ENCODE results near the gene ZSCAN20. TPM values are rescaled to one million over a fixed set of nuclear protein-coding genes. Genes with fewer than 3 reads are reported as not detected.

The ZSCAN20 gene
- polyA plus RNA-seq, 4 donors: 5.3 to 6.4 (median 5.8) TPM

DNA sequence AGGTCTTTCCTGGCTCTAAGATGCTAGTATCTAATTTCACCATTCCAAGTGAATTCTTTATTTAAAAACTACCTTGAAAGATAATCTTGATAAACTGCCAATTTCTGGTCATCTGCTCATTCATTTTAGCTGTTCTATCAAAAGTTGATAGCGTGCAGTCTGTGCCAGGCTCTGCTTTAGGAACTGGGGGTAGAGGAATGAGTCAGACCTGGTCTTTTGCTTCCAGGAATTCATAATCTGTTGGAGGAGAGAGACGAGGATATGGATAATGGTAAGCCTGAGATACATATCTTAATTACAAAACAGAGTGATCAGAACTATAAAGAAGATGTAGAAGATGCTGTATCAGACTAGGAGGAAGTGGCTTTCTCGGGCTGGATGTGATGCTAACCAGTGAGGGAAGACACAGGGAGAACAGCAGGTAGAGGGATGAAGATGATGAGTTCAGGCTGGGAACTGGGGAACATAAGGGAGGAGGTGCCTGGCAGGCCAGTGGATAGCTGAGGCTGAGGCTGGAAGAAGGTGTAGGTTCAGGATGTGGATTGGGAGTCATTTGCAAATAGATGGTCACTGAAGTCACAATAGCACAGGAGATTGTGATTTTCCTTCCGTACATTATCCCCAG lies 29.3 kb upstream of the ZSCAN20 start:
- DNase-seq (ENCODE audit: low read depth in 4 of 4, low spot score in 2 of 4): no peak

DNA sequence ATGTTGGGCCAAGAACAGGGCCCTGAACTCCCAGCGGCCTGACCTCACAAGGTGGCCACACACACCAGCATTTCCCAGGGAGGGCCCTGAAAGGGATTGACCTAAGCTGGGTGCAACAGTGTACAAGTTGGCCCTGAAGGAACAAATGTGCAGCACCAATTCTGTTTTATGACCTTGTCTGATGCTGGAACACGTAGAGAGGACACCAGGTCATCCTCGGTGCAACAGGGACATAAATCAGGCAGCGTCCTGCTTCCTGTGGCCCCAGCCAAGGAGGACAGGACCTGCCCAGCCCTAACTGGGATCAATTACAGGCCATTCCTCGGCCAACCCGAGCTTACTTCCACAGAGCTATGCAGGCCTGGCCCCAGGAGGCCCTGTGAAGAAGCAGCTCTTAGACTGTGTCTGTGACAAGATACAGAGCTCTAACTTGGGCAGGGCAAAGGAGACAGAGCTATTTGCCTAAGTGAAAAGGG lies 28.7 kb upstream of the ZSCAN20 start:
- peak in 2 of 4 donors; percentile 56 to 63 for DNase-seq (ENCODE audit: low read depth in 4 of 4, low spot score in 2 of 4)

DNA sequence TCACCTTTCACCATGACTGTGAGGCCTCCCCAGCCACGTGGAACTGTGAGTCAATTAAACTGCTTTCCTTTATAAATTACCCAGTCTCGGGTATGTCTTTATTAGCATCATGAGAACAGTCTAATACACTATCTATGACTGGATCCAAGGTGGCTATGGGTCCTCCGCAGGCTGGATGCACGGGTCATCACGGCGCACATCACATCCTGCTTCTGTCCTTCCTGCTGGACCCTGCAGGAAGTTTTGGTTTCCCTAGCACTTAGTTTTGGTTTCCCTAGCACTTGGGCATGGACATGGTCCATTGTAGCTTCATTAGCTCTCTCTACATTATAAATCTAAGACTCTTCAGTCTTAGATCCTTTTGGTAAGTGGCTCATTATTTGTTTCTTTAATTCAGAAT lies 27.3 kb upstream of the ZSCAN20 start:
- DNase-seq (ENCODE audit: low read depth in 4 of 4, low spot score in 2 of 4): no peak

DNA sequence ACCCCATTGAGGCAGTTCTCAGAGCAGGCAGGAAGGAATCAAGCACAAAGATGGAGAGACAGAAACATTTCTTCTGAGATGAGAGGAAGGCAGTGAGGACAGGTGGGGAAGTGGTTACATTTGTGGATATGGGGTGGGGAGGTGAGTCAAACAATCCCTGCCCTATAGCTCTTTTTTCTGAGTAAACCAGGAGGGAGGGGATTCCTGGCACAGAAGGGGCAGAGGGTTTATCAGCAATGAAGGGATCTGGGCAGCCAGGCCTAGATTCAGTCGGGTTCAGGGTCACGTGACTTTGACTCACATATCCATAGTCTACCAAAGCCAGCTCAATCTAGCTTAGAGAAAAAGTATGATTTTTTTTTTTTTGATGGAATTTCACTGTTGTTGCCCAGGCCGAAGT lies 25.9 kb upstream of the ZSCAN20 start:
- DNase-seq (ENCODE audit: low read depth in 4 of 4, low spot score in 2 of 4): no peak

DNA sequence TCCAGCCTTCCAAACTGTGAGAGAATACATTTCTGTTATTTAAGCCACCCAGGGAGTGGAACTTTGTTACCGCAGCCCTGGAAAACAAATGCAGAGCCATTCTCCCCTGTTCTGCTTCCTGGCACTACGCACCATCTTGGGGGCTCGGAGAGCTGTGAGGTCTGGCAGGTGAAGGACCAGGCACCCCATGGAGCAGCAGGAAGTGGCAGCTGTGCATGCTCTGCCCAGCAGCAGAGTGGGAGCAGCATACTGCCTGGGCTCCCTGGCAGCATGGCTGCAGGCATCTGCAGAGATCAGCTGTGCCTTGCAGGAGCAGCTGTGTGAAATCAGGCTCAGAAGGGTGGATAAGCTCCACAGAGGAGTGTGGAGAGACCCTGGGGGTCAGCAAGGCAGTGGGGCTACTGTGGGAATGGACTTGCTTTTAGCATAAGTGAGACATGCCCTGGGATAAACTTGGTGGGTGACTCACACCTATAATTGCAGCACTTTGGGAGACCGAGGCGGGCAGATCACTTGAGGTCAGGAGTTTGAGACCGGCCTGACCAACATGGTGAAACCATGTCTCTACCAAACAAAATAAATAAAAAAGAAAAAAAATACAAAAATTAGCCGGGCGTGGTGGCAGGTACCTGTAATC lies 17.7 kb upstream of the ZSCAN20 start:
- DNase-seq (ENCODE audit: low read depth in 4 of 4, low spot score in 2 of 4): no peak

DNA sequence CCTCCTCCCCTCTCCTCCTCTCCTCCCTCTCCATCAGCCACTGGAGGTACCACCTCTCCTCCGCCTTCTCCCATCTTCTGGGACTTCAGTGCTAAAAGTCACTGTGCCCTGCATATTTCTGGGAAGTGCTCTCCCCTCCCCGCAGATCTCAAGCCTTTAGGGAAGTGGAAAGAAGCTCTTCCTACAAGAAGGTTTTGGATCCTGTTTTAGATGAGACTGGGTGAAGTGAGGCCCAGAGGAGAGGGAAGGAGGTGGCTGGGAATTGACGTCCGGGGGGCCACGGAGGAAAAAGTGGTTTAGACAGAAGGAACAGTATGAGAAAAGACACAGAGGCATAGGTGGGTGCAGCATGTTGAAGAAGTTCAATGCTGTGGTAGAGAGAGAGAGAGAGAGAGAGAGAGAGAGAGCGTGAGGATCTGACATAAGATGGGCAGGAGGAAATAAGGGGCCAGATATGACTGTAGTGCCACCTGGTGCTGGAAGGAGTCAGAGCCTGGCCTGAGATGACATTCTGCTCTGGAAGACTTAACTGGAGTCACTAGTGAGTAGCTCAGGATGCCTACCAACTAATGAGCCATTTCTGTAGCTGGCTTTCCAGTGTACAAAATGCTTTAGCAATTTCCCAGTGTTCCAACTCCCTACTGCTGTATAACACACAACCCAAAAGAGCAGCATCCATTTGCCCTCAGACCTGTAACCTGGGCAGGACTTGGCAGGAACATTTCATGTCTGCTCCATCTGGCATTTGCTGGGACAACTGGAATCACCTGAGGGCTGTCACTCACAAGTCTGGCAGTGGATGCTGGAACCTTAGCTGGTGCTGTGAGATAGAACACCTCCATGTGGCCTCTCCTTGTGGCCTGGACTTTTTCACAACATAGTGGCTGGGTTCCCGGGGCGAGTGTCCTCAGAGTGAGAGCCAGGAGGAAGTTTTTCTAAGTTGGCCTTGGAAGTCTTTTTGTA lies 16.6 kb upstream of the ZSCAN20 start:
- DNase-seq (ENCODE audit: low read depth in 4 of 4, low spot score in 2 of 4): peak in 1 of 4 donors; percentile 70

DNA sequence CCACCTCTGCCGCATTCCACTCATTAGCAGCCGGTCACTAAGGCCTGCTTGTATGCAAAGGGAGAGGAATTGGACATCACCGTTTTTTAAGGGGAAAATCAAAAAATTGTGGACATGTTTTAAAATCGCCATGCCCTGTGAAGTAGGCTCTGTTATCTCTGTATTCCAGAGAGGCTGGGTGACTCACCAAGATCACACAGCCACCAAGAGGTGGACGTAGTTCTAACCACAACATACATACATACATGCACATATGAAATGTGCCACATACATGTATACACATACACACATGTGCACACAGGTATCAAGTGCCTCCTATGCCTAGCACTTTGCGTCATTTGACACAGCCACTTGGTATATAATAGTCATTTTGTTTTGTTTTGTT lies 16.0 kb upstream of the ZSCAN20 start:
- no peak for DNase-seq (ENCODE audit: low read depth in 4 of 4, low spot score in 2 of 4)

DNA sequence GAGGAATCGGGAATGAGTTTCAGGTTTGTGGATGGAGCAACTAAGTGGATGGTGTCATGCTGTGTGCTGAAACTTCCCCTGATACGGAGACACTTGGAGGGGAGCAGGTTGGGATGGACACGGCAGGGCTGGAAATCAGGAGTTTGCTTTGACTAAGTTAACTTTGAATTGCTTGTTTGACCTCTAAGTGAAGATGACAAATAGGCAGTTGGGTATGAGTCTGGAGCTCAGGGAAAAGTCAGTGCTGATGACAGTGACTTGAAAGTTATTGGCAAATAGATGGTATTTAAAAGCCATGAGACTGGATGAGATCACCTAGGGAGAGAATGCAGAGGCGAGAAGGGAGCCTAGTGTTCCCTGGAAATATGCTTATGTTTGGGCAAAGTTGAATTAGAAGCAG lies 12.8 kb upstream of the ZSCAN20 start:
- no peak for DNase-seq (ENCODE audit: low read depth in 4 of 4, low spot score in 2 of 4)

DNA sequence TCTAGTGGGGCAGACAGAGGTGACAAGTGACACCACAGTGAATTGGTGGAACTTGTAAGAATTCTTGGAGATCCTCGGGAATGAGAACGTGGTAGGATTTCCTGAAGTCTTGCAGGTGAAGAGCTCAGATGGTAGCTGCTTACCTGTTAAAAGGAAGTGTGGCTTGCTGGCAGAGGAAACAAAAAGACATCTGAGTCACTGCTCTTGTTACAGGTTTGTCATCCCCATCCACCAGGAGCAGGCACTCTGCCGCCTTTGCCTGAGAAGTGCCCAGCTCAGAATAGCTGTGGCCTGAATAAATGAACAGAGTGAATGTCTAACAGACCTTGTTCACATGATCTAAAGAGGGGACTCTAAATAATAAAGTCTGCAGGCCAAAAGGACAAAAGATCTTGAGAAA lies 12.3 kb upstream of the ZSCAN20 start:
- no peak for DNase-seq (ENCODE audit: low read depth in 4 of 4, low spot score in 2 of 4)

DNA sequence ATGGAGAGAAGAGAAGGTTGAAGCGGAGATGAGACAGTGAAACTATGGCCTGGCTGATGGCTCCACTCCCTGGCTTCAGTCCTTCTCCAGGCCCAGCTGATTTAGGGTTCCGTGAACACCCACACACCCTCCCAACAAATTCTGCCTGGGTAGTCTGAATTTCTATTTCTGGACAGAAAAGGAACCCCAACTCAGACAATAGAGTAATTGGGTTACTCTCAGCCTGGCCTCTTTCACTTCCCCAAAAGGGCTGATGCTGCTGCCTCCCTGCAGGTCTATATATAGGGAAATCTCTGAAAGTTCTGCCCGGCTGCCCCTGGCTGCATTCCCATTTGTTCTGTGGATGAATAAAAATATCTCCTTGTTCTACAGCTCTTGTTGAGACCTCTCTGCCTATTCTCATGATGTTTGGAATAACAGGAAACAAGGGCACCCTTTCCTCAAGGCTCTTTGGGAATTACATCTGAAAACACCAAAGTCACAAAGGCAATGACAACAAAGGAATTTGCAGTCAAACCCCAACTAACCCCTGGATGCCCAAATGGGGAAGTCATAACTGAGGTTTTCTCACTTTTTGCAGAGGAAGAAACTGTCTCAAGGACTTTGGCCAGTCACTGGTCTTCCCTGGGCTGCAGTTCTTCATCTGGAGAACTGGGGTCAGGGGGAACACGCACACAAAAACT lies 11.4 kb upstream of the ZSCAN20 start:
- DNase-seq (ENCODE audit: low read depth in 4 of 4, low spot score in 2 of 4): no peak

DNA sequence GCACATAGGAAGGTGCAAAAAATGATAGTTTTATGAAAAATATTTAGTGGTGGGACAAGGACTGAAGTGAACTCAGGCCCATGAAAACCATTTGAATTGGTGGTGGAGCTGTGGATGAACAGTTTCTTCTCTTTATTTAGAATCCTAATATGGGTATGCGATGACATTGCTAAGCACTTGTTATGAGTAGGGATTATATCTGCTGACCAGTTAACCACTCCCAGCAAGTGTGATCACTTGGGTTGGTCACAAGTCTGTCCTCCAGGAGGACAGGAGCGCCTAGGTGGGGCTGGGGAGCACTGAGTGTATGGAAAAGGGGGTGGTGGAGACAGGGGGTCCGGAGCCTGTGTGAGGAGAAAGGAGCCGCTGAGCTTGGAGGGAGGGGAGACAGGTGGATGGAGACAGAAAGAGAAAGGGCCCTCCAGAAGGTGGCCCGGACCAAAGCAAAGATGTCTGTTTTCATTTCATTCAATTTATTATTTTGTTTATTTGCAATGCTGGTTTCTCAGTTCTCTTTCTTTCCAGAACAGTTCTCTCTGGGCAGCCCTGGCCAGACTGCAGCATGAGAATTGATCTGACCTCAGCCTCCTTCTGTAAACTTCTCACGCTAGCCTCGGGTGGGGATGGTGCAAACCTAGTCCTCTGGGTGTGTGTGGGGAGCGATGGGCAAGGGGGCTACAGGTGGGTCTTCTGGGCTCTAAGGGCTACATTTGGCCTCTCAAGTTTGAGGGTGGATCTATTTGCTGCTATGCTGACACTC lies 9.9 kb upstream of the ZSCAN20 start:
- no peak for DNase-seq (ENCODE audit: low read depth in 4 of 4, low spot score in 2 of 4)

DNA sequence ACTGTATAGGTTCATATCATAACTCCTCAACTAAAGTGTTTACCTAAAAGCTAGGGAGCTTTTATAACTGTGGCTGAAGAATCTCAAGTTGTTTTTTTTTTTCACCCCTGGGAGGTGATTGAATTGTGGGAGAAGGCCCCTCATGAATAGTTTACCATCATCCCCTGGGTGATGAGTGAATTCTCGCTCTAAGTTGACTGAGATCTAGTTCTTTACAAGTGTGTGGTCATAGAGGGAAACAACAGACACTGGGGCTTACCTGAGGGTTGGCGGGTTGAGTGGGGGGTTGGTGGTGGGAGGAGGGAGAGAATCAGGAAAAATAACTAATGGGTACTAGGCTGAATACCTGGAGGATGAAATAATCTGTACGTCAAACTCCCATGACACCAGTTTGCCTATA lies 7.9 kb upstream of the ZSCAN20 start:
- DNase-seq (ENCODE audit: low read depth in 4 of 4, low spot score in 2 of 4): no peak

DNA sequence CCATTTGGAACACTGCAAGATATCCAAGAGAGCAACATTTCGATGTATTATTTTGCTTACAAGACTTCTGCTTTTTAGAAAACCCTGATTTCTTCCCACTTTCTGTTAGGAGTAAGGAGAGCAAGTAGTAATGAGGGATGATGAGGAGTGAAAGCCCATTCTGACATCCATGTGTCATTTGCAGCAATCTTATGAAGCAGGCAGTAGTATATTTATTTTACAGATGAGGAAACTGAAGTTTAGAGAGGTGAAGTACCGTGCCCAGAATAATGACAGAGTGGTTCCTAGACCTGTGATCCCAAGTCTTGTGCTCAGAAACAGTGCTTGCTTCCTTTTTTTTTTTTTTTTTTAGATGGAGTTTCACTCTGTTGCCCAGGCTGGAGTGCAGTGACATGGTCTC lies 7.1 kb upstream of the ZSCAN20 start:
- no peak for DNase-seq (ENCODE audit: low read depth in 4 of 4, low spot score in 2 of 4)

DNA sequence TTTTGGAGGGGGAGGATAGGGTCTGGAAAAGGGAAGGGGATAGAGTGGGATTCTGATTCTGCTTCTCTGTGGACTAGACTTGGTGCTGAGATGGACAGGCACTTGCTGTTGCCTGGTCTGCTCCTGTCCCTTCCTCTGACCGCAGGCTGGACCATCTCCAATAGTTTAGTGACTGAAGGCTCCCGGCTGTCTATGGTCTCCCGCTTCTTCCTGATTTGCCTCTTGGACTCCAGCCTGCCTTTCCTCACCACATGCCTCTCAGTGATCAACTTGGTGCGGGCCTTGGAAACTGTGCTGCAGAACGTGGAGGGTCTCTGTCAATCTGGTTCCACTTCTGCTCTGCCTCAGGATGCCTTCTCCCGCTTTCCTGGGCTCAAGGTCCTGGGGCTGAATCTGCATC lies 6.3 kb upstream of the ZSCAN20 start:
- DNase-seq (ENCODE audit: low read depth in 4 of 4, low spot score in 2 of 4): peak in 1 of 4 donors; percentile 55

DNA sequence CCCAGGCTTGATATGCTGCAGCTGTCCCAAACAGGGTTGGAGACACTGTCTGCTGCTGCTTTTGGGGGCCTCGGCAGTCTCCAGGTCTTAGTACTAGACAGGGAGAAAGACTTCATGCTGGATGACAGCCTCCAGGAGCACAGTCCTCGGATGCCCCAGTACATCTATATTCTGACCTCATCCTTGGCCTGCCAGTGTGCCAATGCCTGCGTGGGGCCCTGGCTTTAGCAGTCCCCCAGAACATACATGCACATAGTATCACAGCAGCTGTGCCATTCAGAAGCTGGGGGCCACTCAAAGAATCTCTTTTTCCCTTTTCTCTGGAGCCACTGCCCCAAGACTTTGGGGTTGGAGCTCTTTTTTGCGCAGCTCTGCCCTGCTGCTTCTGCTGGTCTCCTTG lies 4.4 kb upstream of the ZSCAN20 start:
- DNase-seq (ENCODE audit: low read depth in 4 of 4, low spot score in 2 of 4): no peak

DNA sequence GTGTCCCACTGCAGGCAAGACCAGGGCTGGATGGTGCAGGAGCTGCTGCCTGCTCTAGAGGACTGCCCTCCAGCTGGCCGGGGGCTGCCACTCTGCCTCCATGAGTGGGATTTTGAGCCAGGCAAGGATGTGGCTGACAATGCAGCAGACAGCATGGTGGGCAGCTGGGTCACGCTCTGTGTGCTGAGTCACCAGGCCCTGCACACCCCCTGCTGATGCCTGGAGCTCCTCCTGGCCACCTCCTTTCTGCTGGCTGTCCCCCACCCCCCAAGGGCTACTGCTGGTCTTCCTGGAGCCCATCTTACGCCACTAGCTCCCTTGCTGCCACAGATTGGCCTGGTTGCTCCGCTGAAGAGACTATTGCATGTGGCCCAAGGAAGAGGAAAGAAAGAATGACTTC lies 3.9 kb upstream of the ZSCAN20 start:
- no peak for DNase-seq (ENCODE audit: low read depth in 4 of 4, low spot score in 2 of 4)

DNA sequence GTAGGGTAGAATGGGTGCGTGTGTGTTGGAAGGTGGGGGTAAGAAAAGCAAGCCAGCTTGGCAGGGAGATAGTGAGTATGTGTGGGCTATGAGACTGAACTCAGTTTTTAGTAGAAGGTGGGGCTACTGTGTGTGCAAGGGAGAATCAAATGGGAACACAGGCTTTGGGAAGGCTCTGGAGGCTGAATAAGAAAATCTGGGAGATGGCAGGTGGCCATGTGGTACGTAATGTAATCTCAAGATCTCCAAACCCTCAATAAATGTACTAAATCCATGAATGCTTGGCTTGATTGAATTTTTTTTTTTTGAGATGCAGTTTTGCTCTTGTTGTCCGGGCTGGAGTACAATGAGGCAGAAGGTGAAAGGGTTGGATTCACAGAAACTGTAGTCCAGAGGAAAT lies 3.5 kb upstream of the ZSCAN20 start:
- no peak for DNase-seq (ENCODE audit: low read depth in 4 of 4, low spot score in 2 of 4)

DNA sequence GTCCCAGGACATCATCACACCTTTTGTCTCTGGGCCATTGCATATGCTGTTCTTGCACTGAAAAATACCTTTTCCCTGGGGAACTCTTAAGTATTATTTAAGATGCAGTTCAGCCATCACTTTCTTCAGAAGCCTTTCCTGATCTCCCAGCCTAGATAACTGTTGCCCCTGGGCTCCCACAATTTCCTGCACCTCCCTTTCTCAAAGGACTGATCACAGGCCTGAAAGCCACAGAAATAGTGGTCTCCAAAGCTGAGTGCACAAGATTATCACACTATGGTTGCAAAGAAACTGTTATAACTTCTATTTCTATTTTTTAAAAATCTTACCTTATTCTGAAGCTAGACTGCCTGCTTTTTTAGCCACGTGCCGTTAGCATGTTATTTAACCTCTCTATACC lies 2.8 kb upstream of the ZSCAN20 start:
- no peak for DNase-seq (ENCODE audit: low read depth in 4 of 4, low spot score in 2 of 4)

DNA sequence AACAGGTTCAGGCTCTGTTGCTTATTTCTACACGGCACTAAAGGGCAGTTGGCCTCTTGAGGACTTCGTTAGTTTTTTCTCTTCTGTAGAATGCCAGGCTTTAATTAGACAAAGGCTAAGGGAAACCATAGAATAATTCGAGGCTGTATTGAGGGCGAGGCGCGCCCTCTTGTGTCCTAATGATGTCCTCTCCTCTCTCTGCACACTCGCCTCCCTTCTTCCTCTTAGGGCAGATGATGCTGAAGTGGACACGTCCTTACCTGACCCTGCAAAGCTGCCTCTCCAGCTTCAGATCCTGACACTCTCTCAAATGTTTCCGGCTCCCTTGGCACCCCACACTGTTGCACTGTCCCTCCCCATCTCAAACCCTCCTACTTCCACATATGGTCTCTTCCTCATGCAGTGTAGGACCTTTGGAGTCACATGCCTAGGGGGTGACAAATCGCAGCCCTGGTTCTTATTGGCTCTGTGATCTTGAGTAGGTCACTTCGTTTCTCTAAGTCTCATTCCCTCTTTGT lies 1.9 kb upstream of the ZSCAN20 start:
- DNase-seq (ENCODE audit: low read depth in 4 of 4, low spot score in 2 of 4): peak; percentile 56 to 81 (median 66)

DNA sequence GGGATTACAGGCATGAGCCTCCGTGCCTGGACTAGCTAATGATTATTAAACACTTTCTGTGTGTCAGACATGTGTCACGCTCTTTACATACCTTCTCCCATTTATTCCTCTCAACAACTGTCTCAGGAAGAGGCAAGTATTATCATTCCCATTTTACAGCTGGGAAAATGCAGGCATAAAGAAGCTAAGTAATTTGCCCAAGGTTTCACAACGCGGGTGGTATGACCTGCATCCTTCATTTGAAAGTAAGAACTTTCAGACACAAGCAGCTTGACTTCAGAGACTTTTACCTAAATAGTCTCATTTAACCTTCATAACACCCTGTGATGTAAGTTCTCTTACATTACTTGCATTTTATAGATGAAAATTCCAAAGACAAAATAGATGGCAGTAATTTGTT lies 1.0 kb upstream of the ZSCAN20 start:
- no peak for DNase-seq (ENCODE audit: low read depth in 4 of 4, low spot score in 2 of 4)

Data from left renal cortex interstitium (tissue), 4 donors.